ENCODE results near the gene GOLGA5.
"Not testable (repeated sequence)": the region's sequence is repeated elsewhere in the genome, so short reads cannot be mapped to it uniquely, and the experiment has no call there.

The GOLGA5 gene

DNA sequence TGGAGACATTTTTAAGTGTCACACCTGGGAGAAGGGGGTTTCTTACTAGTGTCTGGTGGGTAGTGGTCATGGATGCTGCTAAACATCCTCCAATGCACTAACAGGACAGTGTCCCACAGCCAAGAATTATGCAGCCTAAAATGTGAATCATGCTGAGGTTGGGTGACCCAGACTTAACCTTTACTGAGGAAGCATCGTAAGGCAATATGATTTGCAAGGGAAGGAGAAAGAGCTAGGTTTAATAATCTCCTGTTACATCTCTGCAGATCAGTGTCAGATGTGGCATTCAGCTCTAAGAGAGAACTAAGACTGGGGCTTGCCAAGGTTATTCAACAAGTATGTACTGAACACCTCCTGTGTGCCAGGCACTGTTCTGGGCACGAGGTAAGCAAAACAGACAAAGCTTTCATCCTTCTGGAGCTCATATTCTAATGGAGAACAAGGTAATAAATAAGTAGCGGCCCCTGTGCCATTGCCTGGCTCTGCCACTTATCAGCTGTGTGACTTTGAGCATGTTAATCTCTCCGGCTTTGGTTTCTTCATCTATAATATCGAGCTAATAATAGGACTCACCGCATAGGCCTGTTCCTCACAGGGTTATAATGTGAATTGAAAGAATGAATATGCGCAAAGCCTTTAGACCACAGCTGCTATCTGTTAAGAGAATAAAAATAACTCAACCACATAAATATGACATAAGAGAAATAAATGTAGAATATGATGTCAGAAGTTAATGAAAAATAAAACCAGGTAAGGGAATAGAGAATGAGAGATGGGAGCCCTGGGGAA is 13.5 kb upstream of the GOLGA5 start:
- DNase-seq, result no peak

DNA sequence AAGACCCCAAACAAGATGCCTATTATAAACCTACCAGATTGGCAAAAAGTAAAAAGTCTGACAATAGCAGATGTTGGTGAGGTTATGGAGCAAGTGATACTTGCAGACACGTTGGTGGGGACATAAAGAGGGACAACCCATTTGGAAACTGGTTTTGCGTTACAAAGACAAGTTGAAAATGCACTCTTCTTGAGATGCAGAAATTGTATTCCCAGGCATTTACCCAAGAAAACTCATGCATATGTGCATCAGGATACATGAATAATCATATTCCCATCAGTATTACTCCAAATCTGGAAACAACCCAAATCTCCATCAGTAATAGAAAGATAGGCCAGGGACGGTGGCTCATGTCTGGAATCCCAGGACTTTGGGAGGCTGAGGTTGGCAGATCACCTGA is 12.8 kb upstream of the GOLGA5 start:
- DNase-seq, result no peak

DNA sequence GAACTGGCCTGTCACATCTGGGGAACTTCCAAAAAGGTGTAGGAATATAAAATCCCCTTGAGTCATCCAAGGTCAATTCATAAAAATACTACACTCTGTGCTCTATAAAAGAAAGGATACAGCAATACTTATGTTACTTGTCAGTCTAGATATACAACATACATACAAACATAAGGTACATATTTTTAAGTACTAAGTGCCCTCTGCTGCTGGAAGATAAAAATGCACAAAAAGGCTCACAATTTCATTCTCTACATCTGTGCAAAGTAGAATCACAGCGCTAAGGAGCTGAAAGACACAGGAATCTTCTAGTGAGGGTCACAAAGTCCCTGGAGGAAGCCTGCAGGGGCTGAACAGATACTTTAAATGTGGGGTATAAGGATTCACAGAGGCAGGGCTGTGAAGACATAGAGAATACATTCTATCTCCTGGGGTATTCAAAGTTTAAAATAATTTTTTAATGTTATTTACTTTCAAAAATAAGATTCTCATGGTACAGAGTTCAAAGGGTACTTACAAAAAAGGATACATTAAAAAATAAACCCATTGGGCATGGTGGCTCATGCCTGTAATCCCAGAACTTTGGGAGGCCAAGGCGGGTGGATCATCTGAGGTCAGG is 10.2 kb upstream of the GOLGA5 start:
- peak; percentile 33 for DNase-seq

DNA sequence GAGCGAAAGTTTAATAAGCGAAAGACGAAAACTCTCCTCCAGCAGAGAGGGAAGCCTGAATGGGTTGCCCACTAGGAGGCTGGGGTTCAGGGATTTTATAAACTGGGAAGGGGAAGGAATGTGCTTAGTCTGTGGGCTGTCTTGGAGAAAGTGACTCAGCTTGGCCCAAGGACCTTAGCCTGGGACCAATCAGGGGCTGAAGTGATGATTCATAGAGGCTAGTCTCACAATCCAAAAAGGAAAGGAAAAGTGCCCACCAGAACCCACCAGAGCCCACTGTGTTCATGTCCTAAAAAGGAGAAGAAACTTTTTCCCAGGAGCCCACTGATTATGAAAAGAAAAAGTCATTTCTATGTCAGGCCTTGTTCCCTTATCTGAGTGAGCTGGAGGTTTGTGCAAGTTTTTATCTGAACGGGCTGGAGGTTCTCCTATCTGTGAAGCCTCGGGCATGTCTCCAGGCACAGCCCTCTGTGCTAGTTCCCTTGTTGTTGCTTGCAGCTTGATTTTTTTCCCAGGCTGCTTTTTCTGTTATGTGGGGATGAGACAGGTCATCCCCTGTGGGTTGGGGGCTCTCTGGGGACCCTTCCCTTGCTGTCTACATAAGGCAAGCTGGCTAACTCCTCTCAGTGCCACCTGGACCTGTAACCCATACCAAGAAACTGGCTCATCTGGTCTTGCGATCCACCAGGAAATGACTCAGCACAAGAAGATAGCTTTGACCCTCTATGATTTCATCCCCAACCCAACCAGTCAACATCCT is 8.3 kb upstream of the GOLGA5 start:
- DNase-seq, result no peak

DNA sequence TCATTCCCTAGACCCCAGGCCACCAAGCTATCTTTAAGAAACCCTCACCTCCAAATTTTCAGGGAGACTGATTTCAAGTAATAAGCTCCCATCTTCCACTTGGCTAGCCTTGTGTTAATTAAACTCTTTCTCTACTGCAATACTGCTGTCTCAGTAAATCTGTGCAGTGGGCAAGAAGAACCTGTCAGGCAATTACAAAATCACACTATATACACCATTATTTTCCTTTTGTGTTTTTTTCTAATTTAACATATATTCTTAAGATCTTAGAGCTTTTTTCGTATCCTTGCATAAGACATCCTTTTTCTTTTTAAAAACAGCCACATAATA is 7.7 kb upstream of the GOLGA5 start:
- no peak for DNase-seq

DNA sequence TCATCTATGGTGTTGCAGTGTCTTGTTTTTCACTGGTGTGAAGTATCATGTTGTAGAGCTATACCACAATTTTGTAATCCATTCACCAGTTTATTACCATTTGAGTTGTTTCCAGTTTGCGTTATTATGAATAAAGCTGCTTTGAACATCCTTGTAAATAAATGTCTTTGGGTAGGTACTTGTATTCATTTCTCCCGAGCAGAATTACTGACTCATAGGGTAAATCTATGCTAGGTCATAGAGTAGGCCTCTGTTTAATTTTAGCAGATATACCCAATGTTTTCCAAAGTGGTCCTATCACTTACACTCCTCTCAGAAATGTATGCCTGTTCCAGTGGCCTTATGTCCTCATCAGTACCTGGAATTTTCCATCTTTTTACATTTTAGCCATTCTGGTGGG is 6.6 kb upstream of the GOLGA5 start:
- DNase-seq, result no peak

DNA sequence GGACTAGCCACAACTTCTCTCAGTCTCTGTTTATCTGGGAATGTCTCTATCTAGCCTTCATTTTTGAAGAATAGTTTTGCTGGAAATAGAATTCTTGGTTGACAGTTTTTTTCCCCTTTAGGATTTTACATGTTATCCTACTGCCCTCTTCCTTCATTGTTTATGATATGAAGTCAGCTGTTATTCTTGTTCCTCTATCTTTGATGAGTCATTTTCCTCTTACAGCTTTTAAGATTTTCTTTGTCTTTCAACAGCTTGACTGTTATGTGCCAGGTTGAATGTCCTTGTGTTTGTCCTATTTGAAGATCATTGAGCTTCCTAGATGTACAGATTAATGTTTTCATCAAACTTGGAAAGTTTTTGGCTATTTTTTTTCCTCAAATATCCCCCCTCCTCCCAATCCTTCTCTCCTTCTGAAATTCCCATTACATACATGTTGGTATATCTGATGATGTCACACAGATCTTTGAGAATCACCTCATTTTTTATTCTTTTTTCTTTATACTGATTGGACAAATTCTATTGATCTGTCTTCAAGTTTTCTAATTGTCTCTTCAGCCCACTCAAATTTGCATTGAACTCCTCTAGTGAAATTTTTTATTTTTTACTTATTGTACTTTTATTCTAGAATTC is 4.5 kb upstream of the GOLGA5 start:
- DNase-seq, result no peak

DNA sequence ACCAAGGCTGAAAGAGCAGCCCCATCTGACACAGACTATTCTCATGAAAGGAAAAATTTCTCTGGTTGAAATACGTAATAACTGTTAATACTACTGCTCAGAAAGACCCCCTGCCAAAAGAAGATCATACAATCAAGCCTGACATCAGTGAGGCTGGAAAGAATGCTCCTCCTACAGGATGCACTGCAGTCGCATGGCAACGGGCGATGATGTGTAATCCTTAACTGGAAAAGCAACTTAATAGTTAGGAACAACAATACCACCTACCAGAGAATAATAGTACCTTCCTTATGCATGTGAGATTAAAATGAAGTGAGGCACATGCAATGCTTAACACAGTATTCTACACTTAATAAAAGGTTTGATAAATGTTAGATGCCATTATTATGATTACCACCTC is 1.2 kb upstream of the GOLGA5 start:
- DNase-seq, result no peak

DNA sequence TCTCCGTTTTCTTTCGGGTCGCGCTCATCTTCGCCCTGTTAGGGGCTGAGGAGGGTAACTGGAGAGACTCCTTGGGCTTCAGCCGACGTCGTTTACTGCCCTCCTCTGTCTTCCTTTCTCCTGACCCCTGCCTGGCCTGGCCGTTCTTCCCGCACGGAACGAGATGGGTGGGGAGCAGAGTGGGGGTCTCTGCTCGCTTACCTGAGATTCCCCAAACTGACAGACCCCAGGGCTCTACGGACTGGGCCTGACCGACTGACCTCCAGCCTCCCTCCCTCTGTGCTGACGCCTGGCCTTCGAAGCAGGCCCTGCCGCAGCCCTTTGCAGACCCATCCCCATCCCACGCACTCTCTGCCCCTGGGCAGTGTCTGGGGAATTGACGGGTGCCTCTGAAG is 439 bp downstream of the GOLGA5 start:
- DNase-seq, result no peak

DNA sequence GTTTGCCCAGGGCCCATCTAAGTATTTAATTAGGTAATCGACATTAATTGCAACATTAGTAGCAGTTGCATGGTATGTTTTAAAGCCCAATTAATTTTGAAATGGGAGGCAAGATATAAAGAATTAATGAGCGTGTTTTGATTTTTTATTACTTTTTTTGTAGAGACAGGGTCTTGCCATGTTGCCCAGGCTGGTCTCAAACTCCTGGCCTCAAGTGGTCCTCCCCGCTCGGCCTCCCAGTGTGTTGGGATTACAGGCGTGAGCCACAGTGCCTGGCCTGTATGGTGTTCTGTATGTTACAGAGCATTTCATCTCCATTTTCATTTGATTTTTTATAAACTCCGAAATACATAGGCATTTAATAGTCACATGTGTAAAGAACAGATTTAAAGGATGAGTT is 856 bp downstream of the GOLGA5 start:
- DNase-seq, result no peak

DNA sequence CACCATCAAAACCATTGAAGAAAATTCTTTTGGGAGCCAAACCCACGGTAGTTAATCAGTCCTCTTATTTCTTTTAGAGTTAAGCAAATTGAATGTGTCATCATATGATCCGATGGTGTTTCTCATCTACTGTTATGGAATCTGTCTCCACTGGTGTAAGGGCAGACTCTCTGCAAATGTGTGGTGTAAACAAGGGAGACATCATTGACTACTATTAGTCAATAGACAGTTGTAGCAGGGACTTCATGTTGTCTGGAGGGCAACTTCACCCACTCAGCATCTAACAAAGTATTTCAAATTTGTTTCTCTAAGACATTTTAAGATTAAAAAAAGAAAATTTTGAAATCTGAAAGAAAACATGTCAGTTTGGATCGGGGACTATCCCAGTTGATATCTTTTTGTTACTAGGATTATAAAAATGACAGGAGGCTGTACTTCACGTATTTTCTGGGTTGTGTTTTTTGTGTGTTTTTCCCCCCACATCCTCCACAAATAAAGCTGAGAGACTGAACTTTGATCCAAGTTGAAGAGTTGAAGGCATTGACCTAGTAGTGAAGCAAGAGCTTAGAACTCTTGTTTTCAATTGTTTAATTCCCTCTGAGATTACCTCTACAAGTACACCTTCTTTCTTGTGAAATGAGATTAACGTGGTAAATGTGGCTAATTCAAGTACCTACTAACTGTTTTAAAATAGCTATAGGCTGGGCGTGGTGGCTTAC is 4.0 kb downstream of the GOLGA5 start:
- DNase-seq, result no peak

DNA sequence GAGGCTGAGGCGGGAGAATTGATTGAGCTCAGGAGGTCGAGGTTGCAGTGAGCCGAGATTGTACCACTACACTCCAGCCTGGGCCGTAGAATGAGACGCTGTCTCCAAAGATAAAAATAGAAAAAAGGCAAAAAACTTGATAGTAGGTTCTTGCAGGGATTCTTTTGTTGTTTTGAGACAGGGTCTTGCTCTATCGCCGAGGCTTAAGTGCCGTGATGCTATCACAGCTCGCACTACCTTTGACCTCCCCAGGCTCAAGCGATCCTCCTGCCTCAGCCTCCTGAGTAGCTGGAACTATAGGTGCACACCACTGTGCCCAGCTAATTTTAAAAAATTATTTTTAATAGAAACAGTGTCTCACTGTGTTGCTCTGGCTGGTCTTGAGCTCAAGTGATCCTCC is 4.7 kb downstream of the GOLGA5 start:
- no peak for DNase-seq

DNA sequence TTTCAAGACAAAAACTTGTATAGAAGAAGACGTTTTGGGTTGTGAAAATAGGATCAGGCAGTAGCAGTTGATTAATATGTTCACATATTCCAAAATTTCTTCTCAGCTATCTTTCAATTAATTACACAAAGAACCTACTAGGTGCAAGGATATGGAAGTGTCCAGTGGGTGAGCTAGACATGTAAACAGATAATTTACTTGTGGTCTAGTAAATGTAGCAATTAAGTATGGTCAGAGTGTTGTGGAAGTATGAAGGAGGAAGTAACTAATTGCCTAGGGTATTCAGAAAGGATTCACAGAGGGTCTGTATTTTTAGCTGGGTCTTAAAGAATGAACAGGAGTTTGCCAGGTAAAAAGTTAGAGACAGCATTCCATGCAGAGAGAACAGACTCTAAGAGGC is 5.9 kb downstream of the GOLGA5 start:
- no peak for DNase-seq

DNA sequence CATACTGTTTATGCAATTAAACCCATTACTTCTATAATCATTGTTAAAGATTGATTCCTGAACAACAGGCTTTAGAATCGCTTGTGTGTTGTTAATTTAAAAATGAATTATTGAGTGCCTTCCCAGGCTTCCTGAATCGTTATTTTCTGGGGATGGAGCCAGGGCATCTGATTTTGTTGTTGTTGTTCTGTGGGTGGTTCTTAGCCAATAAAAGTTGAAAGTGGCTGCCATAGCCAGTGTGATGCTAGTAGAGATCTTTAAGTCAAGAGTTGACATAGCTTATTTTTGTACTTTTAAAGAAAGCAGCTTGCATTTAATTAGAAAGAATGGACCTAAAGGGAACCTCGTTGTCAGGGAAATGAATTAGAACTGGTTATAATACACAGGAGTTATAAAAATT is 6.4 kb downstream of the GOLGA5 start:
- DNase-seq, result no peak

DNA sequence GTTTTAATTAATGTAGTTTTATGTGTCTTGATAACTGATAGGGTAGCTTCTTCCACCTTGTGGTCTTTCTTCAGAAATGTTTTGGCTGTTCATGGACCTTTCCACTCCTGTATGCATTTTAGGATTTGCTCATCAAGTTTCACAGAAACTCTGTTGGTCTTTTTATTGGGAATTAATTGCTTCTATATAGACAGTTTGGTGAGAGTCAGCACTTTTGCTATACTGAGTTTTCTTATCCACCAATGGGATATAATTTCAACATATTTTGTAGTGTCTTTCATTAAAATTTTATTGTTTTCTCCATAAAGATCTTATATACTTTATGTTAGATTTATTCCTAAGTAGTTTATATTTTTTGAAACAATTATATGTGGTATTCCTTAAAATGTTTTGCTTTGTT is 7.8 kb downstream of the GOLGA5 start:
- no peak for DNase-seq

DNA sequence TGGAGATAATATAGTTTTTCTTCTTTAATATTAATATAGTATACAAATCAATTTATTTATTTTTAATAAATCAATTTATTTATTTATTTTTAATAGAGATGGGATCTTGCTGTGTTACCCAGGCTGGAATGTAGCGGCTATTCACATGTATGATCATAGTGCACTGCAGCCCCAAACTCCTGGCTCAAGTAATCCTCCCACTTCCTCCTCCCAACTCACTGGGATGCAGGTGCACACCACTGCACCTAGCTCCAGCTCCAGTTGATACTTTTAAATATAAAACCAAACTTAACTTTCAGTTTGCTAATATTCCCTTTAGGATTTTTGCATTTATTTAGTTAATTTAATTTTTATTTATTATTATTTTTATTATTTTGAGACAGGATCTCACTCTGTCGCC is 8.6 kb downstream of the GOLGA5 start:
- DNase-seq, result no peak

DNA sequence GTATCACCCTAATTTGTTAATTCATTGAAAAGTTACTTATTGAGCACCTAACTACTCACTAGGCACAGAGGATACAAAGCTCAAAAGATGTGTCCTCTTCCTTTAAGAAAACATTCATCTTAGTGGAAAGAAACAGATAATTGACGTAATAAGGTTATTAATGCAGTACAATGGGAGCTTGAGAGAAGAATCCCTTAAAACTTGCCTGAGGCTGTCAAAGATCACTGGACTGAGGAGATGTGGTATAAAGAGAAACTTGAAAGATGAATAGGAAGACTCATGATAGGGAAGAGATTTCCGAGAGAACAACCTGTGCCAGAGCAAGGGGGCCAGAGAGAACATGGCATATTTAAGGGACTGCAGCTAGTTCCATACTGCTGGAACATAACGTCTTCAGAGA is 19.1 kb downstream of the GOLGA5 start:
- no peak for DNase-seq

DNA sequence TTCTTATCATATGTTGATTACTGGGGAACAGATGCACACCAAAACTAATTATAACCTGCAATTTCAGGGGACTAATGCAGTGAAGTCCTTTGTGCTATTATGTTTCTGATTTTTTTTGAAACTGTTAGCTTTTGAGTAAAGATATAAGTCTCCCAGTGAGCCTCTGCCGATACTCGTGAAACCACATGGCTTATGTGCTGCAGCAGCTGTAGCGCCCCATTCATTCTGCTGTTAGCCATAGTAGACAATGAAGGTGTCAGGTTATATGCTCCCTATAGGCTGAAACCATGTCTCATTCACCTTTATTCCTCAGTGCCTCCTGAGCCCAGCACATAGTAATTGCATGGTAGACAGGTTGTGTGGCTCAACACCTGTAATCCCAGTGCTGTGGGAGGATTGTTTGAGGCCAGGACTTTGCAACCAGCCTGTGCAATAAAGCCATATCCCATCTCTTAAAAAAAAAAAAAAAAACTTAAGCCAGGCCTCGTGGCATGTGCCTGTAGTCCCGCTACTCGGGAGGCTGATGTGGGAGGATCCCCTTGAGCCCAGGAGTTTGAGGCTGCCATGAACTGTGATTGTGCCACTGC is 25.0 kb downstream of the GOLGA5 start:
- no peak for DNase-seq

DNA sequence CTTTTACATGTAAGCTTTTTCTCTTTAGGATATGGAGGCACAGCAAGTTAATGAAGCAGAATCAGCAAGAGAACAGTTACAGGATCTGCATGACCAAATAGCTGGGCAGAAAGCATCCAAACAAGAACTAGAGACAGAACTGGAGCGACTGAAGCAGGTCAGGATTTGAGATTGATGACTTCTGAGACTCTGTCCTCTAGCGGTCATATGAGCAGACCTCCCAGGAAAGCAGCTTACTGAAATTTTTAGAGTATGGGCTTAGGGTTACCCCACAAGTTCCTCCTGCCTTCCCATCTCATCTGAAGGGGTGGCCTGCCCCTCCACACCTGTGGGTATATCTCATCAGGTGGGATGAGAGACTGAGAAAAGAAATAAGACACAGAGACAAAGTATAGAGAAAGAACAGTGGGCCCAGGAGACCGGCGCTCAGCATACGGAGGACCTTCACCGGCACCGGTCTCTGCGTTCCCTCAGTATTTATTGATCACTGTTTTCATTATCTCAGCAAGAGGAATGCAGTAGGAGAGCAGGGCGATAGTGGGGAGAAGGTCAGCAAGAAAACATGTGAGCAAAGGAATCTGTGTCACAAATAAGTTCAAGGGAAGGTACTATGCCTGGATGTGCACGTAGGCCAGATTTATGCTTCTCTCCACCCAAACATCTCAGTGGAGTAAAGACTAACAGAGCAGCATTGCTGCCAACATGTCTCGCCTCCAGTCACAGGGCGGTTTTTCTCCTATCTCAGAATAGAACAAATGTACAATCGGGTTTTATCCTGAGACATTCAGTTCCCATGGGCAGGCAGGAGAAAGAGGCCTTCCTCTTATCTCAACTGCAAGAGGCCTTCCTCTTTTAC is 25.8 kb downstream of the GOLGA5 start:
- not testable (repeated sequence) for DNase-seq

DNA sequence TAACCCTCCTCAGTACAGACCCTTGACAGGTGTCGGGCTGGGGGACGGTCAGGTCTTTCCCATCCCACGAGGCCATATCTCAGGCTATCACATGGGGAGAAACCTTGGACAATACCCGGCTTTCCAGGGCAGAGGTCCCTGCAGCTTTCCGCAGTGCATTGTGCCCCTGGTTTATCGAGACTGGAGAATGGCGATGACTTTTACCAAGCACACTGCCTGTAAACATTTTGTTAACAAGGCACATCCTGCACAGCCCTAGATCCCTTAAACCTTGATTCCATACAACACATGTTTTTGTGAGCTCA is 26.4 kb downstream of the GOLGA5 start:
- DNase-seq, result not testable (repeated sequence)

DNA sequence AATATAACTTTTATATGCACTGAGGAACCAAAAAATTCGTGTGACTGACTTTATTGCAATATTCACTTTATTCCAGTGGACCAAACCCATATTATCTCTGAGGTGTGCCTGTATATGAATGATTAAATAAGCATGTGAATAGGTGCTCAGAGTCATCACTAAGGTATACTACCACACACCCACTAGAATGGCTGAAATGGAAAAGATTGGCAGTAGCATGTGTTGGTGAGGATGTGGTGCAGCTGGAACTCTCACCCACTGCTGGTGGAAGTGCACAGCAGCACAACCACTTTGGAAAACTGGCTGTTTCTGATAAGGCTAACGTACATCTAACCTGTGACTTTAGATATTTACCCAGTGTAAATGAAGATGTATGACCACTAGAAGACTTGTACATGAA is 36.8 kb downstream of the GOLGA5 start:
- DNase-seq, result no peak

DNA sequence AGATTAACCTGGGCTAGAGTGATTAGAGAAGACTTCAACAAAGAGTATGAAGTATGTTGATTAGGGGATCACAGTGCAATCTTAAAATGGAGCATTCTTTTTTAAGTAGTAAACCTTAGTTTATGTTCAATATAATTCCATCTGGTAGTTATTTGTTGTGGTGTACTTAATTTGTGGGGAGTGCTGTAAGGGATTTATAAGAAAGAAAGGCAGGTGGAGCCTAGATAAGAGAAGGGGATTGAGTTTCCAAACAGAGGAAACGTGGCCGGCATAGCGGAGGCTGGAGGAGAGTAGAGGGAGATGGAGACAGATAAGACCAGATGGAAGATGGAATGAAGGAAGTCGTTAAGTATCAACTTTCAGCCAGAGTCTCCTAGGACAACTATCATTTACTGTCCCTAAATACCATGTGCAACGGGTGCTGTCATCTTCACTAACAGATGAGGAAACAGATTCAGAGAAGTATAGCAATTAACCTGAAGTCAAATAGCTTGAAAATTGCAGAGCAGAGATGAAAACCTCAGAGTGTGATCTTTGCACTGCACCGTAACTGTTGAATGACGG is 38.1 kb downstream of the GOLGA5 start:
- DNase-seq, result no peak

Data from retina (tissue), 1 donor.